ENCODE measurements around the gene IGLL5.

- TF ChIP-seq CTCF (IDR thresholded peaks at IDR 0.05) (no peak), POLR2A (IDR thresholded peaks at IDR 0.05) (no peak)
Observed at GRCh38 chr22:22935546-22936157, 48.0 kb downstream of the IGLL5 start.
